ENCODE measurements around the gene ARHGEF17. TPM values are rescaled to one million over a fixed set of nuclear protein-coding genes. Genes with fewer than 3 reads are reported as not detected.

ARHGEF17 gene
- total RNA-seq, 1 experiment from 2014 or later, result 24.0 TPM

GRCh38 chr11:73317373-73317772 lies 9.3 kb downstream of the ARHGEF17 start:
- intact Hi-C loops (cut with micrococcal nuclease; ENCODE audit: unreplicated experiment), result no loop called here
- no peak for TF ChIP-seq EZH2 (IDR thresholded peaks at IDR 0.05; ENCODE audit: borderline replicate concordance, low read depth, low read length, poor library complexity, severe bottlenecking)
- TF ChIP-seq, protein P1, sequence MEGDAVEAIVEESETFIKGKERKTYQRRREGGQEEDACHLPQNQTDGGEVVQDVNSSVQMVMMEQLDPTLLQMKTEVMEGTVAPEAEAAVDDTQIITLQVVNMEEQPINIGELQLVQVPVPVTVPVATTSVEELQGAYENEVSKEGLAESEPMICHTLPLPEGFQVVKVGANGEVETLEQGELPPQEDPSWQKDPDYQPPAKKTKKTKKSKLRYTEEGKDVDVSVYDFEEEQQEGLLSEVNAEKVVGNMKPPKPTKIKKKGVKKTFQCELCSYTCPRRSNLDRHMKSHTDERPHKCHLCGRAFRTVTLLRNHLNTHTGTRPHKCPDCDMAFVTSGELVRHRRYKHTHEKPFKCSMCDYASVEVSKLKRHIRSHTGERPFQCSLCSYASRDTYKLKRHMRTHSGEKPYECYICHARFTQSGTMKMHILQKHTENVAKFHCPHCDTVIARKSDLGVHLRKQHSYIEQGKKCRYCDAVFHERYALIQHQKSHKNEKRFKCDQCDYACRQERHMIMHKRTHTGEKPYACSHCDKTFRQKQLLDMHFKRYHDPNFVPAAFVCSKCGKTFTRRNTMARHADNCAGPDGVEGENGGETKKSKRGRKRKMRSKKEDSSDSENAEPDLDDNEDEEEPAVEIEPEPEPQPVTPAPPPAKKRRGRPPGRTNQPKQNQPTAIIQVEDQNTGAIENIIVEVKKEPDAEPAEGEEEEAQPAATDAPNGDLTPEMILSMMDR (conservative IDR thresholded peaks at IDR 0.05; ENCODE audit: low read depth, low read length), result no peak
- CTCF ChIA-PET, result interaction anchor here (0.6 to 1.7 kb wide), 2 partner anchors 10 to 18 kb away, joined by 4 read pairs; no protein-coding TSS in a partner anchor
- BruUV-seq (replicated peaks), result no TSS peak
- Histone ChIP-seq H3K36me3 (ENCODE audit: insufficient read depth, low read length, poor library complexity, severe bottlenecking) (no peaks in the 10 kb centered on the region), H3K27me3 (replicated peaks; ENCODE audit: insufficient read depth, low read depth, low read length, poor library complexity) (no peaks in the 10 kb centered on the region), H3K4me1 (ENCODE audit: insufficient read depth, low read length, poor library complexity, severe bottlenecking) (peaks cover 77% of the 10 kb centered on the region), H3K4me3 (ENCODE audit: low read depth, low read length, poor library complexity, severe bottlenecking) (no peak overlapping the region), H3K9me3 (ENCODE audit: low read depth, low read length, poor library complexity, severe bottlenecking) (no peaks in the 10 kb centered on the region), H3K27ac (ENCODE audit: low read depth, low read length, poor library complexity, severe bottlenecking) (peak overlapping the region; percentile 79)
- peak; percentile 67 for DNase-seq (ENCODE audit: low spot score)
- POLR2A ChIA-PET (ENCODE audit: low non-redundant PET), result interaction anchor here (0.6 kb wide), 1 partner anchor 1004 kb away, joined by 3 read pairs; no protein-coding TSS in a partner anchor

- Histone ChIP-seq H3K36me3 (ENCODE audit: insufficient read depth, low read length, poor library complexity, severe bottlenecking) (no peaks in the 10 kb centered on the region), H3K27ac (ENCODE audit: low read depth, low read length, poor library complexity, severe bottlenecking) (peak overlapping the region; percentile 79), H3K4me1 (ENCODE audit: insufficient read depth, low read length, poor library complexity, severe bottlenecking) (peaks cover 78% of the 10 kb centered on the region), H3K27me3 (replicated peaks; ENCODE audit: insufficient read depth, low read depth, low read length, poor library complexity) (no peaks in the 10 kb centered on the region), H3K9me3 (ENCODE audit: low read depth, low read length, poor library complexity, severe bottlenecking) (no peaks in the 10 kb centered on the region), H3K4me3 (ENCODE audit: low read depth, low read length, poor library complexity, severe bottlenecking) (no peak overlapping the region)
- no TSS peak for BruUV-seq (replicated peaks)
- CTCF ChIA-PET, result interaction anchor here (1.7 kb wide), 1 partner anchor 11 kb away, joined by 4 read pairs; no protein-coding TSS in a partner anchor
- no peak for DNase-seq (ENCODE audit: low spot score)
- no peak for TF ChIP-seq EZH2 (IDR thresholded peaks at IDR 0.05; ENCODE audit: borderline replicate concordance, low read depth, low read length, poor library complexity, severe bottlenecking)
- TF ChIP-seq, protein P1 (conservative IDR thresholded peaks at IDR 0.05; ENCODE audit: low read depth, low read length), result no peak
- intact Hi-C loops (cut with micrococcal nuclease; ENCODE audit: unreplicated experiment), result no loop called here
- POLR2A ChIA-PET (ENCODE audit: low non-redundant PET), result interaction anchor here (0.6 kb wide), 2 partner anchors 568 to 1003 kb away, joined by 3 to 11 read pairs; no protein-coding TSS in a partner anchor
Measured at GRCh38 chr11:73317803-73318202, 9.7 kb downstream of the ARHGEF17 start.

DNA sequence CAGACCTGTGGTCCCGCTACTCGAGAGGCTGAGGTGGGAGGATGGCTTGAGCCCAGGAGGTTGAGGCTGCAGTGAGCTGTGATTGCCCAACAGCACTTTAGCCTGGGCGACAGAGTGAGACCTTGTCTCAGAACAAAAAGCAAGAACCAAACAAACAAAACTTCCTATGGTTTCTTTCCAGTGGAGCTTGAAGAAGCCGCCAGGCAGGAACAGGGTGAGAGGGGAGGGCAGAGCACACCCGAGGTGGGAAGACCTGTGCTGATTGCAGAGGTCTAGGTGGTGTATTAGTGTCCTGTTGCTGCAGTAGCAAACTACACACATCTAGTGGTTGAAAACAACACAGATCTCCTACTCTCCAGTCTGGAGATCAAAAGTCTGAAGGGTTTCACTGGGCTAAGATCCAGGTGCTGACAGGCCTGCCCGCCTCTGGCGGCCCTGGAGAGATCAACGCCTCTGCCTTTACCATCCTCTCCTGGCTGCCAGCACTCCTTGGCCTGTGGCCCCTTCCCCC lies 10.5 kb downstream of the ARHGEF17 start:
- no peak overlapping the region for H3K4me3 ChIP-seq (ENCODE audit: low read depth, low read length, poor library complexity, severe bottlenecking)
- no peaks in the 10 kb centered on the region for H3K27me3 ChIP-seq (replicated peaks; ENCODE audit: insufficient read depth, low read depth, low read length, poor library complexity)
- H3K4me1 ChIP-seq (ENCODE audit: insufficient read depth, low read length, poor library complexity, severe bottlenecking), result peaks cover 80% of the 10 kb centered on the region
- H3K9me3 ChIP-seq (ENCODE audit: low read depth, low read length, poor library complexity, severe bottlenecking), result no peaks in the 10 kb centered on the region
- intact Hi-C loops (cut with micrococcal nuclease; ENCODE audit: unreplicated experiment), result no loop called here
- ChIA-PET CTCF (interaction anchor here (1.7 kb wide), 1 partner anchor 11 kb away, joined by 4 read pairs; no protein-coding TSS in a partner anchor), POLR2A (ENCODE audit: low non-redundant PET) (interaction anchor here (0.6 kb wide), 1 partner anchor 568 kb away, joined by 11 read pairs; no protein-coding TSS in a partner anchor)
- H3K27ac ChIP-seq (ENCODE audit: low read depth, low read length, poor library complexity, severe bottlenecking), result peak overlapping the region; percentile 79
- BruUV-seq (replicated peaks), result no TSS peak
- TF ChIP-seq EZH2 (IDR thresholded peaks at IDR 0.05; ENCODE audit: borderline replicate concordance, low read depth, low read length, poor library complexity, severe bottlenecking), result no peak
- TF ChIP-seq, protein P1 (conservative IDR thresholded peaks at IDR 0.05; ENCODE audit: low read depth, low read length), result no peak
- DNase-seq (ENCODE audit: low spot score), result no peak
- H3K36me3 ChIP-seq (ENCODE audit: insufficient read depth, low read length, poor library complexity, severe bottlenecking), result no peaks in the 10 kb centered on the region

Data from A673 (cell line).